Lung (tissue), 12 donors: ENCODE measurements around the gene KRTAP20-3. TPM values are rescaled to one million over a fixed set of nuclear protein-coding genes. Genes with fewer than 3 reads are reported as not detected.

ENCODE experiments used
- ATAC-seq: fragments of 200-7000 bp; cut with Tn5 transposase; one replicate; pipeline ENCODE4 v1.9.1; 2020; ENCODE audit warnings: moderate number of reproducible peaks; ENCODE audit not compliant: insufficient read depth, low FRiP score
- DNase-seq, 3 donors: peaks; one replicate each; pipeline ENCODE4 v3.0.0-alpha.2; 2013 to 2017
- H3K27ac ChIP-seq, 2 donors: one replicate each; pipeline ENCODE4 v1.5.1; 2013; ENCODE audit warnings: mild to moderate bottlenecking in 2 of 2, moderate library complexity in 2 of 2, control low read depth in 1 of 2, inconsistent platforms in 1 of 2, low read depth in 1 of 2, low read length in 1 of 2
- H3K27me3 ChIP-seq, 3 donors: one replicate each; pipeline ENCODE4 v1.5.1; 2013; ENCODE audit warnings: low read length in 2 of 3; ENCODE audit not compliant: control insufficient read depth in 3 of 3, insufficient read depth in 3 of 3
- H3K36me3 ChIP-seq, 4 donors: one replicate each; pipeline ENCODE4 v1.5.1; 2013; ENCODE audit warnings: low read length in 4 of 4, mild to moderate bottlenecking in 1 of 4, moderate library complexity in 1 of 4; ENCODE audit not compliant: control insufficient read depth in 4 of 4, insufficient read depth in 4 of 4
- H3K4me1 ChIP-seq, 5 donors: one replicate each; pipeline ENCODE4 v1.5.1; 2013; ENCODE audit warnings: low read length in 5 of 5, mild to moderate bottlenecking in 2 of 5, moderate library complexity in 1 of 5; ENCODE audit not compliant: control insufficient read depth in 5 of 5, insufficient read depth in 5 of 5
- H3K4me3 ChIP-seq: one replicate; pipeline ENCODE4 v1.5.1; 2013; ENCODE audit warnings: mild to moderate bottlenecking, control low read depth, moderate library complexity
- H3K9ac ChIP-seq, 2 donors: one replicate each; pipeline ENCODE4 v1.5.1; 2013; ENCODE audit warnings: low read length in 2 of 2, control low read depth in 1 of 2; ENCODE audit not compliant: insufficient read depth in 1 of 2
- H3K9me3 ChIP-seq, 4 donors: one replicate each; pipeline ENCODE4 v1.5.1; 2013; ENCODE audit warnings: low read length in 3 of 4, mild to moderate bottlenecking in 1 of 4, moderate library complexity in 1 of 4; ENCODE audit not compliant: control insufficient read depth in 4 of 4, insufficient read depth in 3 of 4
- CTCF ChIP-seq: IDR thresholded peaks from 2 replicates; pipeline ENCODE4 v1.5.1; 2012; ENCODE audit warnings: mild to moderate bottlenecking; ENCODE audit errors: control extremely low read depth, extremely low read depth
- WGBS, 2 donors: extraction: QIAGEN DNeasy Blood & Tissue Kit; methylation state at CpG; one replicate each; pipeline ENCODE4 v1.1.7; 2013; 5-methylcytosine and 5-hydroxymethylcytosine counted together
- polyA plus RNA-seq, 2 donors: library from polyadenylated mRNA; stranded (reverse); fragments of 200-250 nt; gene quantifications; one replicate each; pipeline ENCODE4 v1.2.1, GENCODE V29; 2013
- total RNA-seq, 2 donors: library from RNA; depleted of rRNA in 1 of 2; stranded (reverse); fragments of >200 nt in 1 of 2; gene quantifications; one replicate each; pipeline ENCODE4 v1.2.1, GENCODE V29; 2014 to 2021
- donor health status: control.
- donor health status: control.
- donor health status: Bipolar disorder and iron deficiency.
- donor health status: healthy.
- donor health status: DM: yes; HTN: yes; CAD: no.

KRTAP20-3 gene
- total and polyA plus RNA-seq, 4 donors, result not detected

GRCh38 chr21:30612132-30612531 lies 30.5 kb upstream of the KRTAP20-3 start:
- H3K27me3 ChIP-seq, result no peaks in the 10 kb centered on the region
- H3K9me3 ChIP-seq, result no peaks in the 10 kb centered on the region
- no peak for TF ChIP-seq CTCF
- no peaks in the 10 kb centered on the region for H3K36me3 ChIP-seq
- no peak overlapping the region for H3K9ac ChIP-seq
- ATAC-seq (no peak), DNase-seq (no peak)
- WGBS, 2 donors, result 80 to 82% methylated on average over 2 of the region's 2 CpGs
- no peak overlapping the region for H3K4me3 ChIP-seq
- no peak overlapping the region for H3K27ac ChIP-seq
- H3K4me1 ChIP-seq, result no peaks in the 10 kb centered on the region

- no peak for TF ChIP-seq CTCF
- no peaks in the 10 kb centered on the region for H3K9me3 ChIP-seq
- WGBS, 2 donors, result 71 to 78% methylated on average over 2 of the region's 2 CpGs
Observed at GRCh38 chr21:30613836-30614235, 28.8 kb upstream of the KRTAP20-3 start, which contains the start of gene KRTAP6-1. KRTAP6-1 (minus strand) TSS chr21:30613930; CDS start chr21:30613904, 26 bp downstream.

GRCh38 chr21:30615199-30615598 lies 27.5 kb upstream of the KRTAP20-3 start:
- Histone ChIP-seq H3K27ac (no peak overlapping the region), H3K4me1 (no peaks in the 10 kb centered on the region), H3K4me3 (no peak overlapping the region), H3K9ac (no peak overlapping the region), H3K9me3 (no peaks in the 10 kb centered on the region), H3K27me3 (no peaks in the 10 kb centered on the region), H3K36me3 (no peaks in the 10 kb centered on the region)
- no peak for DNase-seq
- no peak for ATAC-seq
- TF ChIP-seq CTCF, result no peak

More at GRCh38 chr21:30613836-30614235, 28.8 kb upstream of the KRTAP20-3 start, which contains the start of gene KRTAP6-1:
- Histone ChIP-seq H3K9ac (no peak within 1 kb of the TSS), H3K4me3 (no peak within 1 kb of the TSS), H3K27ac (no peak within 1 kb of the TSS), H3K27me3 (no peaks in the 10 kb centered on the region), H3K36me3 (no peaks in the 10 kb centered on the region), H3K4me1 (no peaks in the 10 kb centered on the region)
- no peak for ATAC-seq
- DNase-seq, result no peak

- no peaks in the 10 kb centered on the region for H3K27me3 ChIP-seq
- no peak for ATAC-seq
- no peaks in the 10 kb centered on the region for H3K36me3 ChIP-seq
- TF ChIP-seq CTCF, result no peak
- H3K27ac ChIP-seq, result no peak within 1 kb of the TSS
- H3K4me1 ChIP-seq, result no peaks in the 10 kb centered on the region
- no peaks in the 10 kb centered on the region for H3K9me3 ChIP-seq
- H3K4me3 ChIP-seq, result no peak within 1 kb of the TSS
- no peak for DNase-seq
- WGBS, 2 donors, result 95% methylated on average over 2 of the region's 2 CpGs
- H3K9ac ChIP-seq, result no peak within 1 kb of the TSS
Observed at GRCh38 chr21:30616125-30616524, 26.5 kb upstream of the KRTAP20-3 start, which contains the start of gene KRTAP20-1. KRTAP20-1 (plus strand) TSS chr21:30616425; CDS start chr21:30616455, 30 bp downstream.
